WTC11 (cell line): ENCODE results near the gene PDCD1. TPM values are rescaled to one million over a fixed set of nuclear protein-coding genes. Genes with fewer than 3 reads are reported as not detected.

ENCODE experiments used
- ATAC-seq: fragments of 200-7000 bp; cut with Tn5 transposase; 2 replicates; pipeline ENCODE4 v1.10.0; 2021; ENCODE audit warnings: mild to moderate bottlenecking, moderate library complexity
- CTCF ChIA-PET: fragments of 300-600 bp; sonication (Branson Sonifier 250); formaldehyde crosslinking; loops from one replicate; lab custom pipeline; 2021; ENCODE audit warnings: antibody characterized with exemption; lab: Charles Lee
- POLR2A ChIA-PET: fragments of 350-600 bp; sonication (Branson Sonifier 250); formaldehyde crosslinking; loops from one replicate; lab custom pipeline; 2021; ENCODE audit warnings: antibody characterized with exemption; lab: Charles Lee
- DNase-seq: peaks from one replicate; pipeline ENCODE4 v3.0.0; 2021; ENCODE audit warnings: low spot score
- H3K27ac Mint-ChIP-seq: 2 replicates; pipeline ENCODE4 v1.8.0; 2021; ENCODE audit warnings: mixed read lengths
- H3K27me3 Mint-ChIP-seq: 2 replicates; pipeline ENCODE4 v1.8.0; 2021; ENCODE audit warnings: low read depth, mild to moderate bottlenecking, moderate library complexity, mixed read lengths
- H3K36me3 Mint-ChIP-seq: 2 replicates; pipeline ENCODE4 v1.8.0; 2021; ENCODE audit warnings: mixed read lengths
- H3K4me1 Mint-ChIP-seq: 2 replicates; pipeline ENCODE4 v1.8.0; 2022; ENCODE audit warnings: mixed read lengths
- H3K4me3 Mint-ChIP-seq: 2 replicates; pipeline ENCODE4 v1.8.0; 2021; ENCODE audit warnings: mild to moderate bottlenecking, moderate library complexity, mixed read lengths
- H3K9me3 Mint-ChIP-seq: 2 replicates; pipeline ENCODE4 v1.8.0; 2021; ENCODE audit warnings: mixed read lengths
- FOXJ3 ChIP-seq: sonication (generic); formaldehyde crosslinking; IDR thresholded peaks from 2 replicates; pipeline ENCODE4 v1.9.0; 2021; ENCODE audit warnings: missing genetic modification reagents, mild to moderate bottlenecking, borderline replicate concordance
- FOXP1 ChIP-seq: sonication (generic); formaldehyde crosslinking; IDR thresholded peaks from 2 replicates; pipeline ENCODE4 v1.8.0; 2022; ENCODE audit warnings: missing genetic modification reagents, mild to moderate bottlenecking, moderate library complexity, borderline replicate concordance
- IRF2 ChIP-seq: sonication (generic); formaldehyde crosslinking; IDR thresholded peaks from 2 replicates; pipeline ENCODE4 v1.8.0; 2022; ENCODE audit warnings: low read depth, missing genetic modification reagents, borderline replicate concordance
- KAT7 ChIP-seq: sonication (generic); formaldehyde crosslinking; IDR thresholded peaks from 2 replicates; pipeline ENCODE4 v1.8.1; 2023; ENCODE audit warnings: missing genetic modification reagents, mild to moderate bottlenecking, borderline replicate concordance
- SOX15 ChIP-seq: fragments of 250-450 bp; sonication (Bioruptor Pico); IDR thresholded peaks from 2 replicates; pipeline ENCODE4 v1.9.0; 2021; ENCODE audit warnings: mild to moderate bottlenecking
- SP1 ChIP-seq: sonication (generic); formaldehyde crosslinking; conservative IDR thresholded peaks from 2 replicates; pipeline ENCODE4 v1.8.1; 2022; ENCODE audit warnings: missing genetic modification reagents
- TEAD1 ChIP-seq: sonication (generic); formaldehyde crosslinking; IDR thresholded peaks from 2 replicates; pipeline ENCODE4 v1.8.0; 2022; ENCODE audit warnings: mild to moderate bottlenecking, missing genetic modification reagents
- TEAD4 ChIP-seq: sonication (generic); formaldehyde crosslinking; IDR thresholded peaks from 2 replicates; pipeline ENCODE4 v1.8.0; 2022; ENCODE audit warnings: mild to moderate bottlenecking, missing genetic modification reagents
- TP53 ChIP-seq: sonication (generic); formaldehyde crosslinking; IDR thresholded peaks from 2 replicates; pipeline ENCODE4 v1.8.1; 2023; ENCODE audit warnings: mild to moderate bottlenecking, missing genetic modification reagents
- ZNF219 ChIP-seq: sonication (generic); formaldehyde crosslinking; IDR thresholded peaks from 2 replicates; pipeline ENCODE4 v1.8.0; 2023; ENCODE audit warnings: missing genetic modification reagents, mild to moderate bottlenecking, borderline replicate concordance
- ZNF263 ChIP-seq: sonication (generic); formaldehyde crosslinking; IDR thresholded peaks from 2 replicates; pipeline ENCODE4 v1.8.1; 2022; ENCODE audit warnings: low read depth, mild to moderate bottlenecking, moderate library complexity, missing genetic modification reagents
- total RNA-seq: library from RNA; stranded (reverse); gene quantifications from 3 replicates; pipeline ENCODE4 v1.2.3, GENCODE V29; 2021
- TF ChIP-seq, protein P1 (sequence below): sonication (generic); formaldehyde crosslinking; IDR thresholded peaks from 2 replicates; pipeline ENCODE4 v1.8.0; 2023; ENCODE audit warnings: missing genetic modification reagents, mild to moderate bottlenecking, borderline replicate concordance
- TF ChIP-seq, protein P2 (sequence below): sonication (generic); formaldehyde crosslinking; conservative IDR thresholded peaks from 2 replicates; pipeline ENCODE4 v1.8.1; 2022; ENCODE audit warnings: mild to moderate bottlenecking, missing genetic modification reagents
- TF ChIP-seq, protein P3 (sequence below): sonication (generic); formaldehyde crosslinking; IDR thresholded peaks from 2 replicates; pipeline ENCODE4 v1.8.1; 2023; ENCODE audit warnings: mild to moderate bottlenecking, moderate library complexity, missing genetic modification reagents
- TF ChIP-seq, protein P4 (sequence below): fragments of 250-450 bp; sonication (Bioruptor Pico); conservative IDR thresholded peaks from 2 replicates; pipeline ENCODE4 v1.9.0; 2021; ENCODE audit warnings: mild to moderate bottlenecking
- TF ChIP-seq, protein P5 (sequence below): sonication (generic); formaldehyde crosslinking; IDR thresholded peaks from 2 replicates; pipeline ENCODE4 v1.8.1; 2023; ENCODE audit warnings: mild to moderate bottlenecking, missing genetic modification reagents, moderate library complexity
- TF ChIP-seq, protein P6 (sequence below): sonication (generic); formaldehyde crosslinking; IDR thresholded peaks from 2 replicates; pipeline ENCODE4 v1.8.1; 2022; ENCODE audit warnings: low read depth, mild to moderate bottlenecking, moderate library complexity, missing genetic modification reagents, borderline replicate concordance
- TF ChIP-seq, protein P7 (sequence below): sonication (generic); formaldehyde crosslinking; IDR thresholded peaks from 2 replicates; pipeline ENCODE4 v1.8.1; 2023; ENCODE audit warnings: mild to moderate bottlenecking, missing genetic modification reagents, borderline replicate concordance

PDCD1 gene
- total RNA-seq, 1 experiment from 2014 or later: 0.52 TPM

DNA sequence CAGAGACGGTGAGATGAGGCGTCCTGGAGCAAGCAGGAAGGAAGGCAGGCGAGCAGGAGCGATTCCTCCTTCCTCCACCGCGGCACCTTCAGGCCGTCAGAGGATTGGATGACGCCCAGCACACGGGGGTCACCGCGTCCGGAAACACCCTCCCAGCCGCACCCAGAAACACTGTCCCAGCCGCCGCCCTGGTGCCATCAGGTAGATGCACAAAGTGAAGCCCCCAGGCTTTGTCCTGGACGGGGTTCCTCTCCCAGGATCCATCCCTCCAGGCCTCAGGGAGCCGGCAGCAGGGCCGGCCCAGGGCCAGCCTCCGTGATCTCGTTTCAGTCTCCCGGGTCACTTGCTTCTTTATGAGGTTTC, 42.3 kb upstream of the PDCD1 start:
- peaks cover 6% of the 10 kb centered on the region; the same call in 1 of the 2 replicates for H3K36me3 Mint-ChIP-seq
- H3K27ac Mint-ChIP-seq: peak overlapping the region; percentile 94
- no peaks in the 10 kb centered on the region for H3K9me3 Mint-ChIP-seq
- H3K27me3 Mint-ChIP-seq: no peaks in the 10 kb centered on the region
- ChIA-PET POLR2A (no interaction called here), CTCF (no interaction called here)
- ATAC-seq (no peak), DNase-seq (no peak)
- peak overlapping the region; percentile 80 for H3K4me3 Mint-ChIP-seq
- peaks cover 34% of the 10 kb centered on the region for H3K4me1 Mint-ChIP-seq
- TF ChIP-seq TP53 (CRISPR knock-in tag): no peak
- TF ChIP-seq, protein P1, sequence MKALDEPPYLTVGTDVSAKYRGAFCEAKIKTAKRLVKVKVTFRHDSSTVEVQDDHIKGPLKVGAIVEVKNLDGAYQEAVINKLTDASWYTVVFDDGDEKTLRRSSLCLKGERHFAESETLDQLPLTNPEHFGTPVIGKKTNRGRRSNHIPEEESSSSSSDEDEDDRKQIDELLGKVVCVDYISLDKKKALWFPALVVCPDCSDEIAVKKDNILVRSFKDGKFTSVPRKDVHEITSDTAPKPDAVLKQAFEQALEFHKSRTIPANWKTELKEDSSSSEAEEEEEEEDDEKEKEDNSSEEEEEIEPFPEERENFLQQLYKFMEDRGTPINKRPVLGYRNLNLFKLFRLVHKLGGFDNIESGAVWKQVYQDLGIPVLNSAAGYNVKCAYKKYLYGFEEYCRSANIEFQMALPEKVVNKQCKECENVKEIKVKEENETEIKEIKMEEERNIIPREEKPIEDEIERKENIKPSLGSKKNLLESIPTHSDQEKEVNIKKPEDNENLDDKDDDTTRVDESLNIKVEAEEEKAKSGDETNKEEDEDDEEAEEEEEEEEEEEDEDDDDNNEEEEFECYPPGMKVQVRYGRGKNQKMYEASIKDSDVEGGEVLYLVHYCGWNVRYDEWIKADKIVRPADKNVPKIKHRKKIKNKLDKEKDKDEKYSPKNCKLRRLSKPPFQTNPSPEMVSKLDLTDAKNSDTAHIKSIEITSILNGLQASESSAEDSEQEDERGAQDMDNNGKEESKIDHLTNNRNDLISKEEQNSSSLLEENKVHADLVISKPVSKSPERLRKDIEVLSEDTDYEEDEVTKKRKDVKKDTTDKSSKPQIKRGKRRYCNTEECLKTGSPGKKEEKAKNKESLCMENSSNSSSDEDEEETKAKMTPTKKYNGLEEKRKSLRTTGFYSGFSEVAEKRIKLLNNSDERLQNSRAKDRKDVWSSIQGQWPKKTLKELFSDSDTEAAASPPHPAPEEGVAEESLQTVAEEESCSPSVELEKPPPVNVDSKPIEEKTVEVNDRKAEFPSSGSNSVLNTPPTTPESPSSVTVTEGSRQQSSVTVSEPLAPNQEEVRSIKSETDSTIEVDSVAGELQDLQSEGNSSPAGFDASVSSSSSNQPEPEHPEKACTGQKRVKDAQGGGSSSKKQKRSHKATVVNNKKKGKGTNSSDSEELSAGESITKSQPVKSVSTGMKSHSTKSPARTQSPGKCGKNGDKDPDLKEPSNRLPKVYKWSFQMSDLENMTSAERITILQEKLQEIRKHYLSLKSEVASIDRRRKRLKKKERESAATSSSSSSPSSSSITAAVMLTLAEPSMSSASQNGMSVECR: no peak
- TF ChIP-seq FOXP1 (CRISPR knock-in tag): no peak
- TF ChIP-seq ZNF219 (CRISPR knock-in tag): no peak
- no peak for TF ChIP-seq TEAD1 (CRISPR knock-in tag)
- TF ChIP-seq, protein P2, sequence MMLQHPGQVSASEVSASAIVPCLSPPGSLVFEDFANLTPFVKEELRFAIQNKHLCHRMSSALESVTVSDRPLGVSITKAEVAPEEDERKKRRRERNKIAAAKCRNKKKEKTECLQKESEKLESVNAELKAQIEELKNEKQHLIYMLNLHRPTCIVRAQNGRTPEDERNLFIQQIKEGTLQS (CRISPR knock-in tag): no peak
- TF ChIP-seq, protein P3, sequence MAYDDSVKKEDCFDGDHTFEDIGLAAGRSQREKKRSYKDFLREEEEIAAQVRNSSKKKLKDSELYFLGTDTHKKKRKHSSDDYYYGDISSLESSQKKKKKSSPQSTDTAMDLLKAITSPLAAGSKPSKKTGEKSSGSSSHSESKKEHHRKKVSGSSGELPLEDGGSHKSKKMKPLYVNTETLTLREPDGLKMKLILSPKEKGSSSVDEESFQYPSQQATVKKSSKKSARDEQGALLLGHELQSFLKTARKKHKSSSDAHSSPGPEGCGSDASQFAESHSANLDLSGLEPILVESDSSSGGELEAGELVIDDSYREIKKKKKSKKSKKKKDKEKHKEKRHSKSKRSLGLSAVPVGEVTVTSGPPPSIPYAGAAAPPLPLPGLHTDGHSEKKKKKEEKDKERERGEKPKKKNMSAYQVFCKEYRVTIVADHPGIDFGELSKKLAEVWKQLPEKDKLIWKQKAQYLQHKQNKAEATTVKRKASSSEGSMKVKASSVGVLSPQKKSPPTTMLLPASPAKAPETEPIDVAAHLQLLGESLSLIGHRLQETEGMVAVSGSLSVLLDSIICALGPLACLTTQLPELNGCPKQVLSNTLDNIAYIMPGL: no peak
- TF ChIP-seq ZNF263 (CRISPR knock-in tag): no peak
- no peak for TF ChIP-seq KAT7 (CRISPR knock-in tag)
- TF ChIP-seq, protein P4, sequence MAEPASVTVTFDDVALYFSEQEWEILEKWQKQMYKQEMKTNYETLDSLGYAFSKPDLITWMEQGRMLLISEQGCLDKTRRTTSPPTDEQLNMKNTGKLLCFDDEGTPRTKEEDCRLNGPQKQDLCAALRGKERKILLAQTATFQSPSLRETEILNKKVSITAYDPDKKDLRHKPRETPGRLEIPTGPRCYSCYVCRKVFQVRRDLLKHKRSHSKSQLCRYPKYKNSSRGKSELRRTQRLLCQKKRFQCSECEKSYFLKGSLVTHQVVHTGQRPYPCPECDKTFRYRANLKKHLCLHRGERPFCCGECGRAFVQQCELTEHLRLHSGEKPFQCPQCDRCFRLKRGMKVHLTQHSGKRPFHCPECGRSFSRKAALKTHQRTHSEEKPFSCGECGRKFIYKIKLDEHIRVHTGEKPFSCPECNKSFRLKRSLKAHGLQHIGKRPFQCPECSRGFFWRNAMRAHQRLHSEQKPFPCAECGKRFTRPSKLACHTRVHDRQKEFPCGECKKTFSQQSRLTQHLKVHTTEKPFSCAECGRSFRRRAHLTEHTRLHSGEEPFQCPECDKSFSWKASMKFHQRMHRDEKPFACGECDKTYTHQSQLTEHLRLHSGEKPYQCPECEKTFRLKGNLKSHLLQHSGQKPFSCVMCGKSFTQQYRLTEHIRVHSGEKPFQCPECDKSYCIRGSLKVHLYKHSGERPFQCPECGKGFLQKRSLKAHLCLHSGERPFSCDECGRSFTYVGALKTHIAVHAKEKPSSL (CRISPR knock-in tag): no peak
- no peak for TF ChIP-seq IRF2
- TF ChIP-seq, protein P5, sequence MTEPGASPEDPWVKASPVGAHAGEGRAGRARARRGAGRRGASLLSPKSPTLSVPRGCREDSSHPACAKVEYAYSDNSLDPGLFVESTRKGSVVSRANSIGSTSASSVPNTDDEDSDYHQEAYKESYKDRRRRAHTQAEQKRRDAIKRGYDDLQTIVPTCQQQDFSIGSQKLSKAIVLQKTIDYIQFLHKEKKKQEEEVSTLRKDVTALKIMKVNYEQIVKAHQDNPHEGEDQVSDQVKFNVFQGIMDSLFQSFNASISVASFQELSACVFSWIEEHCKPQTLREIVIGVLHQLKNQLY: no peak
- TF ChIP-seq SOX15 (CRISPR knock-in tag): no peak

DNA sequence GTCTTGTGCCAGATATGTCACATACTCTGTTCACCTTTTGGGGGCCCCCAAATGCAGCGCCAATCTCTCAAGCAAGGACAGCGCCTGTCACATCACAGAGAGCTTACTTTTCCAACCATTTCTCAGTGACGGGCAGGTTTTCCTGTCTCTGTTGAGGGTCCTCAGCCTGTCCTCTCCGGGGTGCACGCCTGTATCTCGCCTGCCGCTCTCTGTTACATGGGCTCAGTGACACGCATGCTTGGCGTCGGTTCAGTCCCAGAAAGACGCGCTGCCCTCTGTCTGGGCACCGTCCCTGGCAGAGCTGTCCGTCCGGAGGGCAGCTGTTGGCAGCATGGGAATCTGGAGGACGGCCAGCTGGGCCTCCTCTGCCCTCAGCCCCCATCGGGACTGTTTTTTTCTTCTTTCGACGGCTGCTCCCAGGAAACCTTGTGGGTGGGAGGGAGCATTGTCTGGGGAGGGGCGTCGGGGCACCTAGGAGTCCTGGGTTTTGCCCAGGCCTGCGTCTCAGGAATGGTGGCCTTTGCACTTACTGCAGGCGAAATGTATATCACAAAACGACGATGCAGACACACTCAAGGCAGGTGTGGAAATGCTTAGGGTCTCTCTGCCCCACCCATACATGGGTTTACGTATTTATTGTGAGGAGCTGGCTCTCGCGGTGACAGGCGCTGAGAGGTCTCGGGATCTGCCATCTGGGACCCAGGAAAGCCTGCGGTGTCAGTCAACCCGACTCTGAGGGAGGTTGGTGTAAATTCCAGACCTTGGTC, 41.7 kb upstream of the PDCD1 start:
- peaks cover 34% of the 10 kb centered on the region for H3K4me1 Mint-ChIP-seq
- CTCF ChIA-PET: no interaction called here
- no peak overlapping the region for H3K4me3 Mint-ChIP-seq
- no peak for DNase-seq
- POLR2A ChIA-PET: no interaction called here
- ATAC-seq: no peak
- H3K36me3 Mint-ChIP-seq: peaks cover 6% of the 10 kb centered on the region; the same call in 1 of the 2 replicates
- H3K9me3 Mint-ChIP-seq: no peaks in the 10 kb centered on the region
- no peak overlapping the region for H3K27ac Mint-ChIP-seq
- H3K27me3 Mint-ChIP-seq: no peaks in the 10 kb centered on the region
- TF ChIP-seq TEAD4 (CRISPR knock-in tag): no peak
- no peak for TF ChIP-seq FOXJ3 (CRISPR knock-in tag)
- TF ChIP-seq, protein P6, sequence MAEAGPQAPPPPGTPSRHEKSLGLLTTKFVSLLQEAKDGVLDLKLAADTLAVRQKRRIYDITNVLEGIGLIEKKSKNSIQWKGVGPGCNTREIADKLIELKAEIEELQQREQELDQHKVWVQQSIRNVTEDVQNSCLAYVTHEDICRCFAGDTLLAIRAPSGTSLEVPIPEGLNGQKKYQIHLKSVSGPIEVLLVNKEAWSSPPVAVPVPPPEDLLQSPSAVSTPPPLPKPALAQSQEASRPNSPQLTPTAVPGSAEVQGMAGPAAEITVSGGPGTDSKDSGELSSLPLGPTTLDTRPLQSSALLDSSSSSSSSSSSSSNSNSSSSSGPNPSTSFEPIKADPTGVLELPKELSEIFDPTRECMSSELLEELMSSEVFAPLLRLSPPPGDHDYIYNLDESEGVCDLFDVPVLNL (CRISPR knock-in tag): no peak
- TF ChIP-seq, protein P7, sequence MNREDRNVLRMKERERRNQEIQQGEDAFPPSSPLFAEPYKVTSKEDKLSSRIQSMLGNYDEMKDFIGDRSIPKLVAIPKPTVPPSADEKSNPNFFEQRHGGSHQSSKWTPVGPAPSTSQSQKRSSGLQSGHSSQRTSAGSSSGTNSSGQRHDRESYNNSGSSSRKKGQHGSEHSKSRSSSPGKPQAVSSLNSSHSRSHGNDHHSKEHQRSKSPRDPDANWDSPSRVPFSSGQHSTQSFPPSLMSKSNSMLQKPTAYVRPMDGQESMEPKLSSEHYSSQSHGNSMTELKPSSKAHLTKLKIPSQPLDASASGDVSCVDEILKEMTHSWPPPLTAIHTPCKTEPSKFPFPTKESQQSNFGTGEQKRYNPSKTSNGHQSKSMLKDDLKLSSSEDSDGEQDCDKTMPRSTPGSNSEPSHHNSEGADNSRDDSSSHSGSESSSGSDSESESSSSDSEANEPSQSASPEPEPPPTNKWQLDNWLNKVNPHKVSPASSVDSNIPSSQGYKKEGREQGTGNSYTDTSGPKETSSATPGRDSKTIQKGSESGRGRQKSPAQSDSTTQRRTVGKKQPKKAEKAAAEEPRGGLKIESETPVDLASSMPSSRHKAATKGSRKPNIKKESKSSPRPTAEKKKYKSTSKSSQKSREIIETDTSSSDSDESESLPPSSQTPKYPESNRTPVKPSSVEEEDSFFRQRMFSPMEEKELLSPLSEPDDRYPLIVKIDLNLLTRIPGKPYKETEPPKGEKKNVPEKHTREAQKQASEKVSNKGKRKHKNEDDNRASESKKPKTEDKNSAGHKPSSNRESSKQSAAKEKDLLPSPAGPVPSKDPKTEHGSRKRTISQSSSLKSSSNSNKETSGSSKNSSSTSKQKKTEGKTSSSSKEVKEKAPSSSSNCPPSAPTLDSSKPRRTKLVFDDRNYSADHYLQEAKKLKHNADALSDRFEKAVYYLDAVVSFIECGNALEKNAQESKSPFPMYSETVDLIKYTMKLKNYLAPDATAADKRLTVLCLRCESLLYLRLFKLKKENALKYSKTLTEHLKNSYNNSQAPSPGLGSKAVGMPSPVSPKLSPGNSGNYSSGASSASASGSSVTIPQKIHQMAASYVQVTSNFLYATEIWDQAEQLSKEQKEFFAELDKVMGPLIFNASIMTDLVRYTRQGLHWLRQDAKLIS (CRISPR knock-in tag): no peak
- TF ChIP-seq SP1: no peak
